C4-2B (cell line): ENCODE data around the gene LRP1B.

Source experiments
- H3K27ac ChIP-seq: fragments of 450-650 bp; 2 replicates; pipeline ENCODE4 v1.5.1; 2017
- ZFX ChIP-seq: fragments of 450-650 bp; IDR thresholded peaks from 2 replicates; pipeline ENCODE4 v1.6.1; 2017
- TF ChIP-seq, protein P1 (sequence below): fragments of 450-650 bp; conservative IDR thresholded peaks from 2 replicates; pipeline ENCODE4 v1.5.1; 2017; ENCODE audit warnings: mild to moderate bottlenecking

LRP1B gene

DNA sequence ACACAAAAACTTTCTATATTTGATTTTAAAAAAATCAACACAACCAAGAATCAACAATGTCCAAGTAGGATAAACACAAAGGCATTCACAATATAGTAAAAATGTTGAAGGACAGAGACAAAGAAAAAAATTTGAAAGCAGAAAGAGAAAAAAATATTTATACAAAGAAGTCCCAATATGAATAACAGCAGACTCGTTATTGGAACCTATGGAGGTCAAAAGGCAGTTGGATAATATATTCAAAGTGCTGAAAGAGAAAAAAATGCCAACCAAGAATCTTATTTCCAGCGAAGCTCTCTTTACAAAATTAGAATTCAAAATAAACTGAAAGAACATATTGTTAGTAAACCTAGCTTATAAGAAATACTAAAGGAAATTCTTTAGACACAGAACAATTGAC lies 859.5 kb downstream of the LRP1B start:
- no peak for TF ChIP-seq ZFX
- TF ChIP-seq, protein P1, sequence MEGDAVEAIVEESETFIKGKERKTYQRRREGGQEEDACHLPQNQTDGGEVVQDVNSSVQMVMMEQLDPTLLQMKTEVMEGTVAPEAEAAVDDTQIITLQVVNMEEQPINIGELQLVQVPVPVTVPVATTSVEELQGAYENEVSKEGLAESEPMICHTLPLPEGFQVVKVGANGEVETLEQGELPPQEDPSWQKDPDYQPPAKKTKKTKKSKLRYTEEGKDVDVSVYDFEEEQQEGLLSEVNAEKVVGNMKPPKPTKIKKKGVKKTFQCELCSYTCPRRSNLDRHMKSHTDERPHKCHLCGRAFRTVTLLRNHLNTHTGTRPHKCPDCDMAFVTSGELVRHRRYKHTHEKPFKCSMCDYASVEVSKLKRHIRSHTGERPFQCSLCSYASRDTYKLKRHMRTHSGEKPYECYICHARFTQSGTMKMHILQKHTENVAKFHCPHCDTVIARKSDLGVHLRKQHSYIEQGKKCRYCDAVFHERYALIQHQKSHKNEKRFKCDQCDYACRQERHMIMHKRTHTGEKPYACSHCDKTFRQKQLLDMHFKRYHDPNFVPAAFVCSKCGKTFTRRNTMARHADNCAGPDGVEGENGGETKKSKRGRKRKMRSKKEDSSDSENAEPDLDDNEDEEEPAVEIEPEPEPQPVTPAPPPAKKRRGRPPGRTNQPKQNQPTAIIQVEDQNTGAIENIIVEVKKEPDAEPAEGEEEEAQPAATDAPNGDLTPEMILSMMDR: no peak
- H3K27ac ChIP-seq: no peak overlapping the region

DNA sequence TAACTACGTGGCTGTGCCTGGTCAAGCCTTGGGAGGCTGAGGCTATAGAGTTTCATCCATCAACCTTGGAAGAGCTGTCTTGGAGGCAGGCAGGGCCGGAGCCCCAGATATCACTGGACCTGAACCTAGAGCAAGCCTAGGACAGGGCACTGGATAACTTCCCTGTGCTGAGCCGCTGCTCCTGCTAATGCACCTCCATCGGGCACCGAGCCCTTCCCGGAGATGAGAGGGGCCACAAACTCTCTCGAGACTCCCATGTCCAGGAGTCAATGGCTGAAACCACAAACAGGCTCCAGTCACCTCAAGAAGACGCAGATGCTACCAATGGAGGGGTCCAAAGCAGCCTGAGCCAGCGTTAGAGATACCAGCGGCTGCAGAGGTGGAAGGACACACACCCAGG lies 866.0 kb downstream of the LRP1B start:
- no peak overlapping the region for H3K27ac ChIP-seq
- TF ChIP-seq, protein P1: no peak
- TF ChIP-seq ZFX: no peak

DNA sequence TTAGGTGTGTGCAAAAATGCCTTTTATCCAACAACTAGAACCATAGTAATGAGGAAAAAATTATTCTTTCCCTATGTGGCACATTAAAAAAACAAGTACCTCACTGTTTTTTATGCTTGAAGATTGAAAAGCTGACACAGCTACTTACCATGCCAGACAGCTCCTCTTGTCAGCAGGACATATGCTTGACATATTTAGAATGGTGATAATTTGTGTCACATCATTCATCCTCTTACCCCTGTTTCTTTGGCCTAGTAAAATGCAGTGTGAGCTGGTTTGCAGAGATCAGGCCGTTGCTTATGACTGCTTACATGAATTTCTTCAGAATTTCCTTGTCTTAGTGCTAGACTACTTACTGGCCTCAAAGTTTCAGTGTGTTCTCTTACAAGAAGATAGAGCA lies 869.9 kb downstream of the LRP1B start:
- H3K27ac ChIP-seq: no peak overlapping the region
- no peak for TF ChIP-seq ZFX
- TF ChIP-seq, protein P1: no peak

DNA sequence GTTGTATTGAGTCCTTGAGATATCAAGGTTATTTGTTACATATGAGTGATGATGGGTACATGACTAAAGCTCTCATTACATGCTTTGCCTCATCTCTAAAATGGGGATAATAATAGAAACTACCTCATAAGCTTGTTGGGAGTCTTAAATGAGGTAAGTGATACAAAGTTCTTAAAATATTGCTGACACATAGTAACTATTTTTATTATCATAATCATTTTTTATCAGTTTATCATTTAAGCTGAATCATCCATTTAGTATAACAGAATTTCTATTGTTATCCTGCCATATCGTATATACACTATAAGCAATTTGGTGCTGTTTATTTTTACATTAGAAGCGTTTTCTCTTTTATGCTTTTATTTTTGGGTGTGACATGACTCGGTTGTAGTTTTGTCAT lies 871.1 kb downstream of the LRP1B start:
- TF ChIP-seq, protein P1: no peak
- no peak for TF ChIP-seq ZFX
- H3K27ac ChIP-seq: no peak overlapping the region

DNA sequence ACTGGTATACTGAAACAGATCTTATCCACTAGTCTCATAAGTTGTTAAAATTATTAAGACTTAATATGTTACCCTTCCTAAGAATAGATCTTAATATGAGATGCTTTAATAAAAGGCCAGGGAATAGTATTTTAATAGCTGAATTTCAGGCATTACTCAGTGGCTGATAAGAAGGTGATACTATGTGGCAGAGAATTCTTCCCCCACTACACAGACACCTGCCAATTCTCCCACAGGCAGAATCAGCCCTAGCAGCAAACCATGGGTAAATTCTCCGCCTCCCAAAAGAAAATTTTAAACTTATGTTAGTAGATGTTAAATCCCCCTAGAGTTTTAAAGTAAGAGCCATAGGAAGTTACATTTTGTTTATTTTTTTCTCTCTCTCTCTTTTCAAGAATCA lies 888.8 kb downstream of the LRP1B start:
- TF ChIP-seq, protein P1: no peak
- TF ChIP-seq ZFX: no peak
- no peak overlapping the region for H3K27ac ChIP-seq

DNA sequence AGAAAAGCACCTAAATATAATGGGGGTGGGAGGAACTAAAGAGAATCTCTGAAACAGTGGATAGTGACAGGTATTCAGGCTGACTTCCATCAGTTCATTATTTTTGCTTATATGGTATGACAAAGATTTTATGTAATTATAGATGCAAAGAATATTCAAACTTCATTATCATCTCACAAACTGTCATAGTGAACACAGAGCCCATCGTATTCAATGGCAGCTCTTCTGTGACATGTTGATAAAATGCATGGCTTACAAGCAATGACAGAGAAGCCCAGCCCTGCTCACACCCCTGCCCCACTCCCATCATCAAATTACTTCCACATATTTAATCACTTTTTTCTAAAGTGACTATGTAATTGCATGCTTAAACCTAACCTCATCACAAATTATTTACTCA lies 904.3 kb downstream of the LRP1B start:
- no peak overlapping the region for H3K27ac ChIP-seq
- TF ChIP-seq, protein P1: no peak
- no peak for TF ChIP-seq ZFX

DNA sequence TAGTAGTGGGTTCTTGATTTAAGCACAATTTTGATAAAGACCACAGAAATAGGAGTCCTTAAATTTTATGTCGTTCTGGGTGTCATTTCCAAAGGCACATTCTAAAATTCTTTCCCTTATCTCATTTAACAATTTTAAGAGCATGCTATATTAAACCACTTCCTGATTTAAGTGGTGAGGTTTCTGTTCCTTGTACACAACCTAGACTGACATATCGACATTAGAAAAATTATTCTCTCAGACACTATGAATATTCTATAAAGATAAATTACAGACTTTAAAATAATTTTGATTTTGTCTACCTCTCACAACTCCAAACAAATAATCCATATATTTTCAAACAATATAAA lies 923.8 kb downstream of the LRP1B start:
- TF ChIP-seq, protein P1: no peak
- no peak for TF ChIP-seq ZFX
- H3K27ac ChIP-seq: no peak overlapping the region

DNA sequence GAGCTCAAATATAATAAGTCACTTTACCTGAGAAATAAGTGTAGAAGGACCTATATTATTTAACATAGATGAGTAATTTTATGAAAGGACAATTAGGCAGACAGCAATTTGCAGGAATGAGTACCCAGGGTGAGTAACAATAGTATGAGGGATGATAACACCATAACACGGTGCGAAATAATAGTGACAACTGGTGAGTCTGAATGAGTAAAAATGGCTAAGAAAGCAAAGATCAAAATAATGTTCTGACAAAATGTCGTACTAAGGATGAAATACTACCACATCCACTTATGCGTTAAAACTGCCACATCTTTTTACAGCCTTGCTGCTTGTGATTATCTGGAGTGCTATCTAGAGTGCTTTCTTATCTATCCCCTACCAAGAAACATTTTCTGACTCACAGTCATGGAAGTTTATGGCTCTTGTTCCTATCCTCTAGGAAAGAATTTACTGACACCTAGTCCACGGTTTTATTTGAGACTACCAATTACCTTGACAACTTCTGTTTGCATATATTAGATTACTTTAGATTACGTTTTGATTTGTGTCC lies 929.7 kb downstream of the LRP1B start:
- no peak overlapping the region for H3K27ac ChIP-seq
- TF ChIP-seq, protein P1: no peak
- TF ChIP-seq ZFX: no peak
